GM19099 (cell line): ENCODE results near the gene CCDC178.

Experiments
- POLR2A ChIP-seq: IDR thresholded peaks from 3 replicates; pipeline ENCODE4 v1.6.1; 2011; ENCODE audit warnings: low read depth; ENCODE audit not compliant: insufficient read length; ENCODE audit errors: extremely low read depth

CCDC178 gene

GRCh38 chr18:33440060-33441043, at the start of gene CCDC178:
Gene CCDC178 (minus strand): TSS chr18:33440721. CDS start chr18:33412088, 28,633 bp downstream.
- no peak for TF ChIP-seq POLR2A

DNA sequence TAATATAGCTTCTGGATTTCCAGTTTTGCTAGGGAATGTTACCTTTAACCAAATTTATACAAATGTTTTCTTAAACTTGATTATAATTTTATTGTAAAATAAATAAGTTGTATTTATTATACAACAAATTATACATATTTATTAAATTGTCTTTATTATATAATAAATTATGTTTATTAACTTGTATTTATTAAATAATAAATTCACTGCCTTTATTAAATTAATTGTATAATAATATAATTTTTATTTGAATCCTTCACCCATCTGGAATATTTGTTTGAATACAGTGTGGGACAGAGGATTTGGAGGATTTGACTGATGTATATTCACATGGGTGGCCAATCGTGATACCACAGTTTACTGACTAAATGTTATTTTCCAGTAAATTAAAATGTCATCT, 43.4 kb upstream of the CCDC178 start:
- no peak for TF ChIP-seq POLR2A

DNA sequence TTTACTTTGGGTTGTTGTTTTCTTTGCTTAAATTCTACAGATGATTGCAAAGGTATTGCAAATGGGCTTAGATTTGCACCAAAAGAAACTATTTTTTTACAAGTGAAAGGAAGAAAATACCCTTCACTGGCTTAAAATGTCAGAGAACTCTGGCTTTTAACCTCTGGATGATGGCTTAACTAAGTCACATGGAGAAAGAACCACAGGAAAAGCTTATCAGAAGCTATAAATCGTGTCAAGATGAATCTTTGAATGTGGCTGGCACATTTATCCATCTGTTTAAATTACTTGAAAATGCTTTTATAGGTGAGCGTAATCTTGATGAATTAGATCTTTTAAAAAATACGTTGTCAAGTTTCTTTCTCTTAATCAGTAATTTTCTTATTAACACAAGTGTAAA, 32.0 kb upstream of the CCDC178 start:
- TF ChIP-seq POLR2A = no peak

- no peak for TF ChIP-seq POLR2A
Measured at GRCh38 chr18:33470216-33470615, 29.7 kb upstream of the CCDC178 start.

DNA sequence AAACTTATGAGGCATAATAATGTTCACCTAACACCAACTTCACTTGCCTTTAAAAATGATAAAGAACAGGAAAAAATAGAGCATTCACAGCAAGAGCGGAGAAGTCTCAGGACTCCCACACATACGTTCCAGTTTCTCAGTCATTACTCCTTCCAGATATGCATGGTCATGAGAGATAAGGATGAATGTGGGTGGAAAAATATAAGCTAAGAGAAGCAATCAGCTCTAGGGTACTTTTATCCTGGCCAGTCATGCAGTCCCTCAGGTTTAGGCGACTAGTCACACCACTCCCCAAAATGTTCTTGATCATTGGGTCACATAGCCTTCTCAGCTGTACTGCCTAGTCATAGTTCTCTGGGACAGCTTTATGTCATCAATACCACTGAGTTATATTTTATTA, 29.2 kb upstream of the CCDC178 start:
- TF ChIP-seq POLR2A = no peak

DNA sequence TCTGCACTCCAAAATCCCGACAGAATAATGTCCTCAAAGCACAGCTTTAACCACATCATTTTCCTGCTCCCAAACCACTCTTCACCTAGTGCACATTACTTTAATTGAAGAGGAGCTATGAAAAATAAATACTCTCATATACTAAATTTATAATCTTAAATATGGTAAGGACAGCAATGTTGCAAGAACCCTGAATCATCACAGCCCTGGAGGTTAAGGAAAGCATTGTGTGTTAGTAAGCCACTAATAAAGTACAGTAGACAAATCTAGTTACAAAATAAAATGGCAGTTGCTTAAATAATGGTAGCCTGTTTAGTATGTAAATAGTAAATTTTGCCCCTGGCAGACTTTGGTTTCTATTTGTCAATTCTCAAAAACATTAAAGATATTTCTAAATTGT, 27.0 kb upstream of the CCDC178 start:
- TF ChIP-seq POLR2A = no peak

GRCh38 chr18:33466822-33467221, 26.3 kb upstream of the CCDC178 start:
- no peak for TF ChIP-seq POLR2A

- no peak for TF ChIP-seq POLR2A
Measured at GRCh38 chr18:33460681-33461080, 20.2 kb upstream of the CCDC178 start.

DNA sequence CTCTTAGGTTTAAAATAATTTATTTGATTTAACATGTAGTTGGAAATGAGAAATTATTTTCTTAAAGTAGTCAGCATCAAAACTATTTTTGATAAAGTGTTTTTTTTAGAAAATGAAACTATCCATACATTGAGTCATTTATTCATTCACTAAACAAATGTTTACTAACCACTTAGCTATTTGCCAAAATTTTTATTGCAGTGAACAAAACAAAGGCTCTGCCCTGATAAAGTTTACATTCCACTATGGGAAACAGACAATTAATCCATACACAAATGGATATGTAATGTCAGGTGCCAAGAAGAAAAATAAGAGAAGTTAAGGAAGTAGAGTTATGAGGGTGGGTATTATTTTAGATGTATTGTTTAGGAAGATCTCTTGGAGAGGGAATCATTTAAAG, 19.1 kb upstream of the CCDC178 start:
- TF ChIP-seq POLR2A = no peak

DNA sequence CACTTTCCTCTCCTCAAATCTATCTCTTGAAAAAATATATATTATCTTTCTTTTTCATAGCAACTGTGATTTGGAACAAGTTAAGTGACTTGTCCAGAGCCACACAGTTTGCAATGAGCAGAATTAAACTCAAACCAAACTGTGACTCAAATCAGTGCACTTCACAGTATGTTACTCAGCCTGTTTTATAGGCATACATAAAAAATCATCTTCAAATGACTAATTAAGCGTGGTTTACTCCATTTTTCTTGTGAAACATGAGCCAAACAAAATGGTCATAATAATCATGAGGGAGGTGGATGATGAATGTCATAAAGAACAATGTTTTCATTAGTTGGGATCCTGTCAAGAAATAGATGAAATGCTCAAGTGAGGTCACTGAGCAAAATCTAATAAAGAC, 6.1 kb upstream of the CCDC178 start:
- TF ChIP-seq POLR2A = no peak

DNA sequence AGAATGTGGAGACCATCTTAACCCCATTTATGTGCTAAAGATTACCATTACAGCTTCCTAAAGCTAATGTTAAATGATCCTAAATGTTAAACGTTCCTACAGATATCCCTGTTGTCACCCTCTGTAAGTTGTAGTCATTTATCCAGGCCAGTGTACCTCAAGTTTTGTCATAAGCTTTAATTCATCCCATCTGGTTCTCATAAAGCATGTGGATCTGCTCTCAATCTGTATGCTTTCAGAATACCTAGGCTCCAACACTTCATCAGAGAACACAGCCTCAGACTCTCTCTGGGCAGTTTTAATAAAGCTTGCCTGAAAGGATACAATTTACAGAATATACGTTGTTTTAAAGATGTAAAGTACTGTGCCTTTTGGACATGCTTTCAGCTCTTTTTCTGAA, 4.2 kb upstream of the CCDC178 start:
- no peak for TF ChIP-seq POLR2A

- TF ChIP-seq POLR2A = no peak
Measured at GRCh38 chr18:33432857-33433256, 7.7 kb downstream of the CCDC178 start.

GRCh38 chr18:33427549-33427948, 13.0 kb downstream of the CCDC178 start:
- no peak for TF ChIP-seq POLR2A

- TF ChIP-seq POLR2A = no peak
Measured at GRCh38 chr18:33424266-33424946, 16.1 kb downstream of the CCDC178 start.

DNA sequence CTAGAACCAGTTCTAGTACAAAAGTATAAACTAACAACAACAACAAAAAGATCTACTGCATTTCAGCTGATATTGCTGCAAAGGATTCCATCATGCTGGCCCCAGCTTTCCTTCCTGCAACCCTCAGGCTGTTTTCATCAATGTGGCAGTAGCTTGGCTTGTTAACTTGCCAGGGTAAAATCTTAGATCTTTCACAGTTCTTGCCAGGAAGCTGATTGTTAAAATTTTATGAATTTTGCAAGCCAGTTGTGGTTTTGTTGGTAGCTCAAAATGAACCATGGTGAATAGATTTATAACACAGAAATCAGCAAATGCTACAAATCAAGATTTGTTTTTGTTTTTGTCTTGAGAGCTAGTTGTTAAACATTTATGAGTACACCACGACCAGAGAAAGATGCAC, 19.3 kb downstream of the CCDC178 start:
- no peak for TF ChIP-seq POLR2A
